ENCODE results near the gene VAV2. TPM values are rescaled to one million over a fixed set of nuclear protein-coding genes. Genes with fewer than 3 reads are reported as not detected.
A peak's percentile ranks its signal among the peaks of the same experiment; 100 is the strongest.

Gene VAV2
- polyA plus RNA-seq, 4 donors, result 26.7 to 45.7 (median 36.2) TPM

- DNase-seq (no peak), FAIRE-seq (no peak)
- peaks cover 0 to 6% (median 0%) of the 10 kb centered on the region in 3 donors for H3K4me1 ChIP-seq (ENCODE audit: control insufficient read depth in 3 of 3, insufficient read depth in 2 of 3, low read depth in 1 of 3, low read length in 2 of 3)
- no peak overlapping the region for H3K4me3 ChIP-seq (ENCODE audit: low read depth in 1 of 3, low read length in 3 of 3)
- no peak overlapping the region for H3K27ac ChIP-seq (ENCODE audit: low read depth in 1 of 3, low read length in 2 of 3)
- H3K36me3 ChIP-seq (ENCODE audit: control insufficient read depth in 3 of 3, insufficient read depth in 2 of 3, low read depth in 1 of 3, low read length in 3 of 3), result peaks cover 6 to 66% (median 18%) of the 10 kb centered on the region in 3 donors
- H3K27me3 ChIP-seq (ENCODE audit: control insufficient read depth in 3 of 3, insufficient read depth in 3 of 3, low read length in 3 of 3), result no peaks in the 10 kb centered on the region
- WGBS, 3 donors, result 88 to 93% (median 90%) methylated on average over 21 of the region's 21 CpGs
- H3K9me3 ChIP-seq (ENCODE audit: control insufficient read depth in 2 of 2, insufficient read depth in 1 of 2, low read depth in 1 of 2, low read length in 1 of 2), result no peaks in the 10 kb centered on the region
Observed at GRCh38 chr9:134029248-134030226, 37.4 kb upstream of the VAV2 start.

DNA sequence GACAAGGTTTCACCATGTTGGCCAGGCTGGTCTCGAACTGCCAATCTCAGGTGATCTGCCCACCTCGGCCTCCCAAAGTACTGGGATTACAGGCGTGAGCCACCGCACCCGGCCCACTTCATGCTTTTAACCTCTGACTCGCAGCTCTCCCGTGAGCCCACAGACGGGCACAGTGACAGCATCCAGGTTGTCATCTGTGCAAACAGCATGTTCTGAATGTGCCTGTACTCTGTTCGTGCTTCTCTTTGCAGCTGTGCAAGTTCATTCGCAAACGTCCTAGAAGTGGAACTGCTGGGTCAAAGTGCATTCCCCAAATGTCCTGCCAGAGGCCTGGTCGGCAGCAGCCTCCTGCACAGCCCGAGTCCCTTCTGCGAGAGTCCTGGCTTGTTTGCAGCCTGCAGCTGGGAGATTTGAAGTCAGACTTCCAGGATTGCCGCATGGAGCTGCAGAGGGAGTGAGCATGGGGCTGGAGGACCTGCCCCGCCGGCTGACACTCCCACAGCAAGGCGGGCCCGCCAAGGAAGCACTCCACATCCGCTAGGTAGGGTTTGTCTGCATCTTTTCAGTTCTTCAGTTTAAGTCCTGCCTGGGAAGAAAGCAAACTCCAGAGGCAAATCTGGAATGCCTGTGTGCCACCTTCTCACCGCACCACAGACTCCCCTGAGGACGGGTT is 36.6 kb upstream of the VAV2 start:
- Histone ChIP-seq H3K27ac (ENCODE audit: low read depth in 1 of 3, low read length in 2 of 3) (no peak overlapping the region), H3K9me3 (ENCODE audit: control insufficient read depth in 2 of 2, insufficient read depth in 1 of 2, low read depth in 1 of 2, low read length in 1 of 2) (no peaks in the 10 kb centered on the region), H3K4me3 (ENCODE audit: low read depth in 1 of 3, low read length in 3 of 3) (no peak overlapping the region), H3K36me3 (ENCODE audit: control insufficient read depth in 3 of 3, insufficient read depth in 2 of 3, low read depth in 1 of 3, low read length in 3 of 3) (peaks cover 6 to 58% (median 16%) of the 10 kb centered on the region in 3 donors), H3K4me1 (ENCODE audit: control insufficient read depth in 3 of 3, insufficient read depth in 2 of 3, low read depth in 1 of 3, low read length in 2 of 3) (peaks cover 0 to 6% (median 0%) of the 10 kb centered on the region in 3 donors), H3K27me3 (ENCODE audit: control insufficient read depth in 3 of 3, insufficient read depth in 3 of 3, low read length in 3 of 3) (no peaks in the 10 kb centered on the region)
- no peak for FAIRE-seq
- no peak for DNase-seq
- WGBS, 3 donors, result 54 to 80% (median 72%) methylated on average over 22 of the region's 22 CpGs

DNA sequence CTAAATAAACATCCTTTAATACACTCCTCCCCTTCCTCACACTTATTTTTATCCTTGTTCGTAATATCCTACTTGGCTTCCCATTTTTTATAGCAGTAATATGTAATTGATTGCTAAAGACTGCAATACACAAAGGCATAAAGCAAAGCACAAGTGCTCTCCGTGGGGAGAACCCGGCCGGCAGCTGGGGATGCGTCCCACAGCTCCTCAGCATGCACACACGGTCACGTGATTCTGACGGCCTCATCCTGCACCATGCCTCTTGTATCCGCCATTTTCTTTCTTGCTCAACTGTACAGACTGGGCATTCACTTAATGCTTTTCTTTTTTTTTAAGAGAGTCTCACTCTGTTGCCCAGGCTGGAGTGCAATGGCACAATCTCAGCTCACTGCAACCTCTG is 36.0 kb upstream of the VAV2 start:
- Histone ChIP-seq H3K36me3 (ENCODE audit: control insufficient read depth in 3 of 3, insufficient read depth in 2 of 3, low read depth in 1 of 3, low read length in 3 of 3) (peaks cover 6 to 52% (median 13%) of the 10 kb centered on the region in 3 donors), H3K4me3 (ENCODE audit: low read depth in 1 of 3, low read length in 3 of 3) (no peak overlapping the region), H3K27me3 (ENCODE audit: control insufficient read depth in 3 of 3, insufficient read depth in 3 of 3, low read length in 3 of 3) (no peaks in the 10 kb centered on the region), H3K9me3 (ENCODE audit: control insufficient read depth in 2 of 2, insufficient read depth in 1 of 2, low read depth in 1 of 2, low read length in 1 of 2) (no peaks in the 10 kb centered on the region), H3K4me1 (ENCODE audit: control insufficient read depth in 3 of 3, insufficient read depth in 2 of 3, low read depth in 1 of 3, low read length in 2 of 3) (peaks cover 0 to 6% (median 0%) of the 10 kb centered on the region in 3 donors), H3K27ac (ENCODE audit: low read depth in 1 of 3, low read length in 2 of 3) (no peak overlapping the region)
- FAIRE-seq (no peak), DNase-seq (no peak)
- 92 to 94% (median 93%) methylated on average over 9 of the region's 9 CpGs for WGBS, 3 donors

DNA sequence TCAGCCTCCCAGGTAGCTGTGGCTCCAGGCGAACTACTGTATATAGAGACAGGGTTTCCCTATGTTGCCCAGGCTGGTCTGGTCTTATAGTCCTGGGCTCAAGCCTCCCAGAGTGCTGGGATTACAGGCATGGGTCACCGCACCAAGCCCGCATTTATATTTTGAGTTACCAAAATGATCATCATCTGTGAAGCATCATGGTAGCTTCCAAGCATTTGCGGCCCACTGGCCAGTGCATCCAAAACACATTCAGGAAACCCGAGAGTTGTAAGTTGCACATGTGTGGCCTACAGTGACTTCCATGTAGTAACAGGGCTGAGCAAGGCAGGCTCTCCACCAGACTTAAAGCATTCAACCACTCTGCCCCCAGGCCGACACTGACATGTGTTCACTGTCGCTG is 35.4 kb upstream of the VAV2 start:
- 93 to 96% (median 96%) methylated on average over 7 of the region's 7 CpGs for WGBS, 3 donors
- Histone ChIP-seq H3K4me1 (ENCODE audit: control insufficient read depth in 3 of 3, insufficient read depth in 2 of 3, low read depth in 1 of 3, low read length in 2 of 3) (peaks cover 0 to 6% (median 0%) of the 10 kb centered on the region in 3 donors), H3K27me3 (ENCODE audit: control insufficient read depth in 3 of 3, insufficient read depth in 3 of 3, low read length in 3 of 3) (no peaks in the 10 kb centered on the region), H3K9me3 (ENCODE audit: control insufficient read depth in 2 of 2, insufficient read depth in 1 of 2, low read depth in 1 of 2, low read length in 1 of 2) (no peaks in the 10 kb centered on the region), H3K4me3 (ENCODE audit: low read depth in 1 of 3, low read length in 3 of 3) (no peak overlapping the region), H3K36me3 (ENCODE audit: control insufficient read depth in 3 of 3, insufficient read depth in 2 of 3, low read depth in 1 of 3, low read length in 3 of 3) (peaks cover 6 to 46% (median 10%) of the 10 kb centered on the region in 3 donors), H3K27ac (ENCODE audit: low read depth in 1 of 3, low read length in 2 of 3) (no peak overlapping the region)
- FAIRE-seq, result no peak
- DNase-seq, result no peak

DNA sequence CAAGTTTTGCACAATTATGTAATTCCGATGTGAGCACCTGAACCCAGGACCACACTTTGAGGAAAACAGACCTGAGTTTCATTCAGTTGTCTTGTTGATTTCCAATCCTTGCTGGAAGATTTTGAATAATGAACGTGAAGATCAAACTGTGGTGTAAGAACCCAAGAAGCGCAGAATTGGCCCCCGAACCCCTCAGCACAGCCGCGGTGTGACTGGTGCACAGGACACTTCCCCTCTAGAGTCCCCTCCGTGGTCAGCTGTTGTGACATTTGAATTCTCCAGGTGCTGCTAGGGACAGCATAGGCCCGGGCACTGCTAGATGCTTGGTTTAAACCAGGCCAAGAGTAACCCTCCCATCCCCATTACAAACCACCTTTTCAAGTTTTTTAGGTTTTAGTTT is 34.9 kb upstream of the VAV2 start:
- Histone ChIP-seq H3K9me3 (ENCODE audit: control insufficient read depth in 2 of 2, insufficient read depth in 1 of 2, low read depth in 1 of 2, low read length in 1 of 2) (no peaks in the 10 kb centered on the region), H3K27ac (ENCODE audit: low read depth in 1 of 3, low read length in 2 of 3) (no peak overlapping the region), H3K27me3 (ENCODE audit: control insufficient read depth in 3 of 3, insufficient read depth in 3 of 3, low read length in 3 of 3) (no peaks in the 10 kb centered on the region), H3K36me3 (ENCODE audit: control insufficient read depth in 3 of 3, insufficient read depth in 2 of 3, low read depth in 1 of 3, low read length in 3 of 3) (peaks cover 3 to 42% (median 10%) of the 10 kb centered on the region in 3 donors), H3K4me3 (ENCODE audit: low read depth in 1 of 3, low read length in 3 of 3) (no peak overlapping the region), H3K4me1 (ENCODE audit: control insufficient read depth in 3 of 3, insufficient read depth in 2 of 3, low read depth in 1 of 3, low read length in 2 of 3) (peaks cover 0 to 6% (median 0%) of the 10 kb centered on the region in 3 donors)
- FAIRE-seq, result no peak
- WGBS, 3 donors, result 92 to 93% (median 92%) methylated on average over 8 of the region's 8 CpGs
- no peak for DNase-seq

DNA sequence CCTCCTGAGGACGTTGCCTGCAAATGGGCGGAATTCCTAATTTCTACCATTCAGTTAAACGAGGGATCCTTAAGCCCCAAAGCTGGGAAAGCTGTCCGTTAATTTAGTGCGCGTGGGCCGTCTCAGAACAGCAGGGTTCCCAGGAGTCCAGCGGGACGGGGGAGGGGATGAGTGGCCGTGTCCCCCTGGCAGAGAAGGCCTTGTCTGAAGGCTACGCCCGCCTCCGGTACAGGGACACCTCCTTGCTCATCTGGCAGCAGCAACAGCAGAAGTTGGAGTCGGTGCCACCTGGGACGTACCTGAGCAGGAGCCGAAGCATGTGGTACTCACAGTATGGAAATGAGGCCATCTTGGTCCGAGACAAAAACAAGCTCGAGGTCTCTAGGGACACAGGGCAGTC is 34.5 kb upstream of the VAV2 start:
- no peaks in the 10 kb centered on the region for H3K9me3 ChIP-seq (ENCODE audit: control insufficient read depth in 2 of 2, insufficient read depth in 1 of 2, low read depth in 1 of 2, low read length in 1 of 2)
- WGBS, 3 donors, result 81 to 91% (median 87%) methylated on average over 18 of the region's 18 CpGs
- peaks cover 0 to 6% (median 0%) of the 10 kb centered on the region in 3 donors for H3K4me1 ChIP-seq (ENCODE audit: control insufficient read depth in 3 of 3, insufficient read depth in 2 of 3, low read depth in 1 of 3, low read length in 2 of 3)
- no peaks in the 10 kb centered on the region for H3K27me3 ChIP-seq (ENCODE audit: control insufficient read depth in 3 of 3, insufficient read depth in 3 of 3, low read length in 3 of 3)
- DNase-seq (no peak), FAIRE-seq (no peak)
- H3K27ac ChIP-seq (ENCODE audit: low read depth in 1 of 3, low read length in 2 of 3), result no peak overlapping the region
- H3K36me3 ChIP-seq (ENCODE audit: control insufficient read depth in 3 of 3, insufficient read depth in 2 of 3, low read depth in 1 of 3, low read length in 3 of 3), result peaks cover 3 to 38% (median 6%) of the 10 kb centered on the region in 3 donors
- no peak overlapping the region for H3K4me3 ChIP-seq (ENCODE audit: low read depth in 1 of 3, low read length in 3 of 3)

DNA sequence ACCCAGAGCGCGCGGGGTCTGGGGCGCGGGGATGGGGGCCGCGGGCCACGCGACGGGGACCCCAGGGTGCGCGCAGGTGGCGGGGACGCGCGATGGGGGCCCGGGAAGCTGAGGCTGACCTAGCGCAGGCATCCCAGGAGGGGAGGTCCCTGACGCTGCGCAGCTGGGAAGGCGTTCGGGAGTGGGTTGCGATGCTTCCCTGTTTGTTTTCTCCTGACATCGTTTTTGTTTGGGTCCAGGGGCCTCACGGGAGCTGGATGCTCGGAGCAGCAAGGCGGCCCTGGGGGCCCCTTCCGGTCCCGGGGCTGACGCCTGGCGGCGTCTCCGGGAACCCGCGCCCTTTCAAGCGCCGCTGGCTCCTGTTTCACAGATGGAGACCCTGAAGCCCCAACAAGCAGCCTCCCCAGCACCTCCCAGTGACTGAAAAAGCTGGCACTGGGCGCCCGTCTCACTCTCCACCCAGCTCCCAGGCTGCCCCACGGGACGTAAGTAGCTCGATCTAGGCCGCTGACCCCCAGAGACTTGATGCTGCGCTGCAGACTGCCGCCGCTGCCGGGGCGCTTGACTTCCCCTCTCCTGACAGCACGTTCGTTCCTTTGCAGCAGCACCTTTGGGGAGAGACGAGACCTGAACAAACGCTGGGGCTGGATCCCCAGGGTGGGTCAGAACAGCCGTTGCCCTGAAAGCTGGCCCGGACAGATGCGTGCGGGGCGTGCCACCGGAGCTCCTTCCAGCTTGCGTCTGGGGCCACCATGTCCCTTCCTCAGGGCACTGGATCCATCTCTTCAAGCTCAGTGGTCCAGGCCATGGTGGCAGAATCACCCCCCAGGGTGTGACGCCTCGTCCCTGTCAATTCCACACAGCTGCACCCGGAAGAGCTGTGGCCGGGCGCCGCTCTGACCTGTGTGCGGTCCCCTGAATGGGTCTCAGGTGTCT is 33.8 kb upstream of the VAV2 start:
- Histone ChIP-seq H3K27ac (ENCODE audit: low read depth in 1 of 3, low read length in 2 of 3) (no peak overlapping the region), H3K27me3 (ENCODE audit: control insufficient read depth in 3 of 3, insufficient read depth in 3 of 3, low read length in 3 of 3) (no peaks in the 10 kb centered on the region), H3K9me3 (ENCODE audit: control insufficient read depth in 2 of 2, insufficient read depth in 1 of 2, low read depth in 1 of 2, low read length in 1 of 2) (no peaks in the 10 kb centered on the region), H3K4me3 (ENCODE audit: low read depth in 1 of 3, low read length in 3 of 3) (peak overlapping the region; percentile 40 to 77 (median 58)), H3K36me3 (ENCODE audit: control insufficient read depth in 3 of 3, insufficient read depth in 2 of 3, low read depth in 1 of 3, low read length in 3 of 3) (peaks cover 3 to 34% (median 5%) of the 10 kb centered on the region in 3 donors), H3K4me1 (ENCODE audit: control insufficient read depth in 3 of 3, insufficient read depth in 2 of 3, low read depth in 1 of 3, low read length in 2 of 3) (peaks cover 0 to 6% (median 0%) of the 10 kb centered on the region in 3 donors)
- 10 to 14% (median 13%) methylated on average over 49 to 66 of the region's 66 CpGs for WGBS, 3 donors
- DNase-seq (peak in 1 of 2 donors; percentile 60), FAIRE-seq (no peak)

Data from small intestine (tissue), 7 donors.